Astrocyte of the spinal cord (primary cell): ENCODE measurements around the gene BGLAP.

ENCODE experiments used
- DNase-seq: peaks from one replicate; pipeline ENCODE4 v3.0.0; 2011; ENCODE audit warnings: low read depth, low spot score
- H3K4me3 ChIP-seq: 2 replicates; pipeline ENCODE4 v1.5.1; 2011; ENCODE audit warnings: low read depth, mild to moderate bottlenecking, low read length, moderate library complexity
- in situ Hi-C: cut with HindIII; loops from 2 replicates; pipeline ENCODE4 v1.10.0; 2017; ENCODE audit warnings: low sequenced_read_pairs
- TF ChIP-seq, protein P1 (sequence below): IDR thresholded peaks from 2 replicates; pipeline ENCODE4 v1.5.1; 2012; ENCODE audit warnings: low read depth, mild to moderate bottlenecking, low read length, inconsistent platforms

The BGLAP gene

DNA sequence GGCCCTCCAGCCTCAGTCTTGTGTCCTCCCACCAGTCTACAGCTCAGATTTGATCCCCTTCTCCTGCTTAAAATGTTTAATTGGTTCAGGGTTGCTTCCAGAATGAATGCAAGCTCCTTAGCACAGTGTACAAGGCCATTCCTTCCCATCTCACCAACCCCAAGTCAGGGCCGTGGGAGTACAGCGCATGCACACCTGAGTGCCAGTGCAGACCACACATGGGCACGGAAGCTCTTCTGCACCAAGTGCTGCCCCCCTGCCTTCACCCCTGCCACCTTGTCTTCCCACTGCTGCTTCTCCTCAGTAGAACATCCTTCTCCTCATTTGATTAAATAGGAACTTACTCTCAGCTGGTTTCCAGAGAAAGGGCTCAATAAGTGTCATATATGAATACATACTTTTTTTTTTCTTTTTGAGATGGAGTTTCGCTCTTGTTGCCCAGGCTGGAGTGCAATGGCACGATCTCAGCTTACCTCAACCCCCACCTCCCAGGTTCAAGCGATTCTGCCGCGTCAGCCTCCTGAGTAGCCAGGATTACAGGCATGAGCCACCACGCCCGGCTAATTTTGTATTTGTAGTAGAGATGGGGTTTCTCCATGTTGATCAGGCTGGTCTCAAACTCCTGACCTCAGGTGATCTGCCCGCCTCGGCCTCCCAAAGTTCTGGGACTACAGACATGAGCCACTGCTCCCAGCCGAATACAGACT lies 19.8 kb upstream of the BGLAP start:
- no peak for DNase-seq
- in situ Hi-C loops, result no loop called here
- H3K4me3 ChIP-seq, result no peak overlapping the region
- TF ChIP-seq, protein P1, sequence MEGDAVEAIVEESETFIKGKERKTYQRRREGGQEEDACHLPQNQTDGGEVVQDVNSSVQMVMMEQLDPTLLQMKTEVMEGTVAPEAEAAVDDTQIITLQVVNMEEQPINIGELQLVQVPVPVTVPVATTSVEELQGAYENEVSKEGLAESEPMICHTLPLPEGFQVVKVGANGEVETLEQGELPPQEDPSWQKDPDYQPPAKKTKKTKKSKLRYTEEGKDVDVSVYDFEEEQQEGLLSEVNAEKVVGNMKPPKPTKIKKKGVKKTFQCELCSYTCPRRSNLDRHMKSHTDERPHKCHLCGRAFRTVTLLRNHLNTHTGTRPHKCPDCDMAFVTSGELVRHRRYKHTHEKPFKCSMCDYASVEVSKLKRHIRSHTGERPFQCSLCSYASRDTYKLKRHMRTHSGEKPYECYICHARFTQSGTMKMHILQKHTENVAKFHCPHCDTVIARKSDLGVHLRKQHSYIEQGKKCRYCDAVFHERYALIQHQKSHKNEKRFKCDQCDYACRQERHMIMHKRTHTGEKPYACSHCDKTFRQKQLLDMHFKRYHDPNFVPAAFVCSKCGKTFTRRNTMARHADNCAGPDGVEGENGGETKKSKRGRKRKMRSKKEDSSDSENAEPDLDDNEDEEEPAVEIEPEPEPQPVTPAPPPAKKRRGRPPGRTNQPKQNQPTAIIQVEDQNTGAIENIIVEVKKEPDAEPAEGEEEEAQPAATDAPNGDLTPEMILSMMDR, result no peak

DNA sequence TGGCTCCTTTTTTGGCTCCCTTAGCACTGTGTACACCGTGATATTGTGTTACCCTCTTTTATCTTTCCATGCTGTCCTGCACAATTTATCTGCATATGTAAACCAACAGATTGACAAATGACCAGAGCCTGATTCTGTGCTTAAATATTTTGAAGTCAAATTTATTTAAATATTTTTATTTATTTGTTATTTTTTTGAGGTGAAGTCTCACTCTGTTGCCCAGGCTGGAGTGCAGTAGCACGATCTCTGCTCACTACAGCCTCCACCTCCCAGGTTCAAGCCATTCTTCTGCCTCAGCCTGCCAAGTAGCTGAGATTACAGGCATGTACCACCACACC lies 16.3 kb upstream of the BGLAP start:
- TF ChIP-seq, protein P1, result no peak
- no peak overlapping the region for H3K4me3 ChIP-seq
- no peak for DNase-seq
- in situ Hi-C loops, result no loop called here

DNA sequence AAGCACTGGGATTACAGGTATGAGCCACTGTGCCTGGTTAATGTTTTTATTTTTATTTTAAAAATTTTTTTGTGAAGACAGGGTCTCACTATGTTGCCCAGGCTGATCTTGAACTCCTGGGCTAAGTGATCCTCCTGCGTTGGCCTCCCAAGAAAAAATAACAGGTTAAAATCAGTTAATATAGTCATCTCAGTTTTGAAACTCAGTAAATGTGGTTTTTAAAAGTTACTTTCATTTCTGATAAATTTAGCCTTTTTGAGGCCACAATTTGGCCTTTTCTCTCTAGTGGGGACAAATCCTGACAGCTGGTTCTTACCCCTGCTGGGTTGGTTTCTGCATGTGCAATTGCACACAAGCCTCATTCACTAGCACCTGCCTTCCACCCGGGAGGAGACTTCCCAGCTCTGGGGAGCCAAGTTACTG lies 15.9 kb upstream of the BGLAP start:
- in situ Hi-C loops, result no loop called here
- DNase-seq, result no peak
- H3K4me3 ChIP-seq, result no peak overlapping the region
- TF ChIP-seq, protein P1, result no peak

DNA sequence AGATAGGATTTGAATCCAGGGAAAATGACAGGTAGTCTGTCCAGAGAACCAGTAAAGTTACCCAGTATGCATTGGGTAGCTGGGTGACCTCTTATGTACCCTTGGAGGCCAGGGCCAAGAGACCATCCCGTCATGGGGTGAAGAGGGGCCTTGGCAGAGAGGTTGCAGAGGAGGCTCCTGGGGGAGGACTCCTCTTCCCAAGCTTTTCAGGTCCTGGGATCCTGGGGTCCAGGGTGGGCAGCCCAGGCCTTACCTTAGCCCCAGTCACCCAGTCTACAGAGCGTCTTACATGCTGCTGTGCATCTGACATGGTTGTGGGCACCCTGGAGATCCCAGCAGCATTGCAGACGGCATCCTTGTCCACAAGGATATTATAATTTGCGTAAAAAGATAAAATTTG lies 15.2 kb upstream of the BGLAP start:
- TF ChIP-seq, protein P1, result no peak
- DNase-seq, result no peak
- in situ Hi-C loops, result no loop called here
- no peak overlapping the region for H3K4me3 ChIP-seq

DNA sequence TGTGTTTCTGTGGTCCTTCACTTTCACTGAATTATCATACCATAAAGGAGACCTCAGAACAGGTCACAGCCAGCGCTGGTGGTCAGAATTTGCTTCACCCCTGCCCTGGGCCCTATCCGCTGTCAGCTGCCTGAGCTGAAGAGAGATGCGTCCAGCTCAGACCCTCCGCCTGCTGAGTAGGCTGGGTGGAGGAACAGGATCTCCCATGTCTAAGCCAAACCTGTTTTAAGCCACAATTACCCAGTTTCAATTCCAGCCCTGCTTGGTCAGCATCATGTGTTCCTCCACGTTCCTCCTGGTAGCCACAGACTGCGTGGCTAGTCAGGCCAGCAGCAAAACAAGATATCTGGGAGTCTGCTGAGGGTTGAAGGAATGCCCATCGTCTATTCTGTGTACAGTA lies 13.5 kb upstream of the BGLAP start:
- DNase-seq, result no peak
- in situ Hi-C loops, result no loop called here
- TF ChIP-seq, protein P1, result no peak
- H3K4me3 ChIP-seq, result no peak overlapping the region

DNA sequence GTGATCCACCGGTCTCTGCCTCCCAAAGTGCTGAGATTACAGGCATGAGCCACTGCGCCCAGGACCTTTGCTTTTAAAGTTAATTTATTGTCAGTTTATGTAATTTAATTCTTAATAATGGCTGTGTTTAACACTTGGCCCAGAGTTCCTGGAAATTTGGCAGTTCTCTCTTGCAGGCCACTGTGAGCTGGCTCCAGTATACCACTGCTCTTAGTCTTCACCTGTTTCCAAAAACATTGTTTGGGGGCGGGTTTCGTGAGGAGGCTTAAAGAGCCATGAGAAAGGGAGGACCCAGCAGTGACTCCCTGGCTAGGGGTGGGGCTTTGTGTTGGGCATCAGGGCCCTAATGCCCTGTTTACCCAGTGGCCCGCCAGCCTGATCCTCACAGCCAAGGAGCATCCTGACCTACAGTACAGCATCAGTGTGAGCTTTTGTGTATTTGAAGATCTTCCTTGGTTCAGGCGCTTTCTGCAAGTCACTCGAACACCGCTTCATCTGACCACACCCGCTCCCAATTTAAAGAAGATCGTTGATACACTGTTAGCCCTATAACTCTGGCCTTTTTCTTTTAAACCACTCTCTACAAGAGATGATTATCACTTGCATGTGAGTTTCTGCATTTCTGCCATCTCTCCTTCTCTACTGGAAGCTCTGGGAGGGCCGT lies 12.0 kb upstream of the BGLAP start:
- H3K4me3 ChIP-seq, result no peak overlapping the region
- in situ Hi-C loops, result no loop called here
- TF ChIP-seq, protein P1, result no peak
- no peak for DNase-seq
